A673 (cell line): ENCODE results near the gene AXL. TPM values are rescaled to one million over a fixed set of nuclear protein-coding genes. Genes with fewer than 3 reads are reported as not detected.
"Not testable (repeated sequence)": the region's sequence is repeated elsewhere in the genome, so short reads cannot be mapped to it uniquely, and the experiment has no call there.

Experiments
- BruUV-seq: library from RNA; stranded (reverse); fragments of 400-500 nt; replicated peaks from 2 replicates; lab custom pipeline; 2021; lab: Mats Ljungman, UMichigan
- CTCF ChIA-PET: fragments of 300-600 bp; sonication (Branson Sonifier 250); formaldehyde crosslinking; loops from one replicate; lab custom pipeline; 2022; ENCODE audit warnings: antibody characterized with exemption; lab: Charles Lee
- POLR2A ChIA-PET: fragments of 300-600 bp; sonication (Branson Sonifier 250); formaldehyde crosslinking; loops from one replicate; lab custom pipeline; 2022; ENCODE audit warnings: antibody characterized with exemption; ENCODE audit not compliant: low non-redundant PET; lab: Charles Lee
- DNase-seq: peaks from one replicate; pipeline ENCODE4 v3.0.0-alpha.2; 2015; ENCODE audit warnings: low spot score
- H3K27ac ChIP-seq: fragments of 200-600 bp; sonication (generic); 2 replicates; pipeline ENCODE4 v1.5.1; 2016; ENCODE audit warnings: mixed run types, low read depth, mild to moderate bottlenecking, mixed read lengths, antibody characterized with exemption, low read length; ENCODE audit not compliant: poor library complexity, severe bottlenecking
- H3K27me3 ChIP-seq: fragments of 200-600 bp; sonication (generic); replicated peaks from 2 replicates; pipeline ENCODE4 v1.6.1; 2017; ENCODE audit warnings: mixed run types, low read depth, mild to moderate bottlenecking, mixed read lengths, antibody characterized with exemption, low read length; ENCODE audit not compliant: insufficient read depth, poor library complexity
- H3K36me3 ChIP-seq: fragments of 200-600 bp; sonication (generic); 2 replicates; pipeline ENCODE4 v1.6.1; 2016; ENCODE audit warnings: mixed run types, mild to moderate bottlenecking, mixed read lengths, antibody characterized with exemption, low read length; ENCODE audit not compliant: insufficient read depth, poor library complexity, severe bottlenecking
- H3K4me1 ChIP-seq: fragments of 200-600 bp; sonication (generic); 2 replicates; pipeline ENCODE4 v1.6.1; 2017; ENCODE audit warnings: mixed run types, mild to moderate bottlenecking, mixed read lengths, antibody characterized with exemption, low read length; ENCODE audit not compliant: insufficient read depth, poor library complexity, severe bottlenecking
- H3K4me3 ChIP-seq: fragments of 200-600 bp; sonication (generic); 2 replicates; pipeline ENCODE4 v1.5.1; 2016; ENCODE audit warnings: low read depth, mixed run types, mild to moderate bottlenecking, mixed read lengths, low read length; ENCODE audit not compliant: poor library complexity, severe bottlenecking
- H3K9me3 ChIP-seq: fragments of 200-600 bp; sonication (generic); 2 replicates; pipeline ENCODE4 v1.6.1; 2016; ENCODE audit warnings: mixed run types, low read depth, mild to moderate bottlenecking, mixed read lengths, antibody characterized with exemption, low read length; ENCODE audit not compliant: poor library complexity, severe bottlenecking
- EZH2 ChIP-seq: fragments of 200-600 bp; sonication (generic); IDR thresholded peaks from 2 replicates; pipeline ENCODE4 v1.6.1; 2017; ENCODE audit warnings: borderline replicate concordance, low read depth, mild to moderate bottlenecking, mixed read lengths, antibody characterized with exemption, low read length; ENCODE audit not compliant: poor library complexity, severe bottlenecking
- intact Hi-C: fragments of 100-400 bp; cut with micrococcal nuclease; formaldehyde crosslinking; loops from one replicate; pipeline ENCODE4 v1.10.0; 2022; ENCODE audit not compliant: unreplicated experiment
- total RNA-seq: library from RNA; stranded (reverse); gene quantifications from 2 replicates; pipeline ENCODE4 v1.2.3, GENCODE V29; 2021
- TF ChIP-seq, protein P1 (sequence below): fragments of 300-800, 200-600 bp; sonication (generic); conservative IDR thresholded peaks from 2 replicates; pipeline ENCODE4 v1.5.1; 2017; ENCODE audit warnings: low read depth, mild to moderate bottlenecking, antibody characterized with exemption, low read length, moderate library complexity, mixed read lengths

AXL gene
- total RNA-seq, 1 experiment from 2014 or later = 1.0 TPM

DNA sequence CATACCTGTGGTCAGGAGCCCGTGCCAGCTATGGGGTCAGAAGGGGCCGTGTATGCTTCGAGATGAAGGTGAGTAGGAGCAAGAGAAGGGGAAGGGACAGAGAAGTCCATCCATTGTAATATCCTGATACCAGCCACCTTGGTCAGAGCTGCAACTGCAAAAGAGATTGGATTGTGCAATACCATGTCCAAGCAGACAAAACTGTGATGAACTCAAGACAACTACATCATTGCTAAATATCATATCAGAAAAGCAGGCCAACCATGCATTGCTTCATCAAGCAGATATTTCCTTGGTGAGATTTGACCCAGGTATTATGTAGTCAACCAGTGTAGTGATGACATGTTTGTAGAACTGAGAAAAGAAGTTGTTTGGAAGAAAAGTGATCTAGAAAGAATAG is 57.2 kb downstream of the AXL start:
- DNase-seq = no peak
- no peaks in the 10 kb centered on the region for H3K9me3 ChIP-seq
- no peak overlapping the region for H3K4me3 ChIP-seq
- peaks cover 100% of the 10 kb centered on the region for H3K36me3 ChIP-seq
- TF ChIP-seq, protein P1, sequence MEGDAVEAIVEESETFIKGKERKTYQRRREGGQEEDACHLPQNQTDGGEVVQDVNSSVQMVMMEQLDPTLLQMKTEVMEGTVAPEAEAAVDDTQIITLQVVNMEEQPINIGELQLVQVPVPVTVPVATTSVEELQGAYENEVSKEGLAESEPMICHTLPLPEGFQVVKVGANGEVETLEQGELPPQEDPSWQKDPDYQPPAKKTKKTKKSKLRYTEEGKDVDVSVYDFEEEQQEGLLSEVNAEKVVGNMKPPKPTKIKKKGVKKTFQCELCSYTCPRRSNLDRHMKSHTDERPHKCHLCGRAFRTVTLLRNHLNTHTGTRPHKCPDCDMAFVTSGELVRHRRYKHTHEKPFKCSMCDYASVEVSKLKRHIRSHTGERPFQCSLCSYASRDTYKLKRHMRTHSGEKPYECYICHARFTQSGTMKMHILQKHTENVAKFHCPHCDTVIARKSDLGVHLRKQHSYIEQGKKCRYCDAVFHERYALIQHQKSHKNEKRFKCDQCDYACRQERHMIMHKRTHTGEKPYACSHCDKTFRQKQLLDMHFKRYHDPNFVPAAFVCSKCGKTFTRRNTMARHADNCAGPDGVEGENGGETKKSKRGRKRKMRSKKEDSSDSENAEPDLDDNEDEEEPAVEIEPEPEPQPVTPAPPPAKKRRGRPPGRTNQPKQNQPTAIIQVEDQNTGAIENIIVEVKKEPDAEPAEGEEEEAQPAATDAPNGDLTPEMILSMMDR = no peak
- no peak for TF ChIP-seq EZH2
- intact Hi-C loops = no loop called here
- BruUV-seq = no TSS peak
- H3K4me1 ChIP-seq = no peaks in the 10 kb centered on the region
- no peak overlapping the region for H3K27ac ChIP-seq
- POLR2A ChIA-PET = no interaction called here
- CTCF ChIA-PET = no interaction called here
- no peaks in the 10 kb centered on the region for H3K27me3 ChIP-seq

DNA sequence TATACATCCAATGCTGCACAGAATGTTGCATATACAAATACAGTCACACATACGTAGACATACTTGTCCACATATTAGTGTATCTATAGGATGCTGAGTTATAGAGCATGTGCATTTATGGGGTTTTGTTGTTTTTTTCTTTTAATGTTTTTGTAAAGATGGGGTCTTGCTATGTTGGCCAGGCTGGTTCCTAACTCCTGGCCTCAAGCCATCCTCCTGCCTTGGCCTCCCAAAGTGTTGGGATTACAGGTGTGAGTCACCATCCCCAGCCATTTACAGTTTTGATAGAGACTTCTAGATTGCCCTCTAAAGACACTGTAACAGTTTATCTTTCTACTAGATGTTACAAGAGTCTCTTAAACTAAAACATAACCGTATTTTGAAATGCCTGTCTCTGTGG is 59.5 kb downstream of the AXL start:
- POLR2A ChIA-PET = no interaction called here
- no peak overlapping the region for H3K4me3 ChIP-seq
- no peak for DNase-seq
- intact Hi-C loops = no loop called here
- H3K36me3 ChIP-seq = peaks cover 99% of the 10 kb centered on the region
- no peaks in the 10 kb centered on the region for H3K27me3 ChIP-seq
- CTCF ChIA-PET = no interaction called here
- no peak overlapping the region for H3K27ac ChIP-seq
- TF ChIP-seq, protein P1 = no peak
- no peak for TF ChIP-seq EZH2
- no peaks in the 10 kb centered on the region for H3K9me3 ChIP-seq
- H3K4me1 ChIP-seq = no peaks in the 10 kb centered on the region
- no TSS peak for BruUV-seq

DNA sequence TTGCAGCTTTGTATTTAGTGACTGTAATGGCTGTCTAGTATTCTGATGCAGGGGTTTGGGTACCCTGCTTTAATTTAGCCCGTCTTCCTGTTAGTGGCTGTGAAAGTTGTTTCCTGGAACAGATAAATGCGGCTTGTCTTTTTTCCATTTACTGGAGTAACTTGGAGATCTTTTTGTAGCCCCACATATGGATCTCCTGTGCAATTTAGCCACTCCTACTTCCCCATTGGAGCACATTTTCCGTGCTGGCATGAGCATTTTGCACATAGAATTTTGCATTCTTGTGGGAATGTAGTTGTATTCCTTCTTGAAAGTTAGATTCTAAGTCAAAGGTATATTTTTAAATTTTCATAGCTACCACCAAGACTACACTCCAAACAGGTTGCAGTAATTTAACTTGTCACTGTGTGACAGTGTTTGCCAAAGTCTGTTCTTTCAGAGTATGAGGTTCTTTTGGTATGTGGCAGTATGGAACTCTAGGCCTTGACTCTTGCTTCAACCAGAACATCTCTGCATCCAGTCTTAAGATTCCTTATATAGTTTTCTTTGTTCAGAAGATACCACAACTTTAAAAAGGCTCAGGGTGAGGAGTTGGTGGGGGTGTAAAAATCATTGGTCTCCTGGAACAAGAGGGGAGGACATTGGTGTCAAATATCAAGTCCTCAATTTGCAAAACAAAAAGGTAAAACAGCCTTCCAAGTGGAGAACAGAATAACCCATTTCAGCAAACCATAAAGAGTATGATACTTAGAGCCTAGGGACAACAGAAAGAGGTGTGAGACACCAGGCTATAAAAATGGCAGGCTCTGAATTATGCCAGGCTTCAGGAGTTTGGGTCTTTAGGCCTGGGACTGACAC is 69.9 kb downstream of the AXL start:
- H3K27me3 ChIP-seq = no peaks in the 10 kb centered on the region
- no peak for TF ChIP-seq EZH2
- TF ChIP-seq, protein P1 = no peak
- ChIA-PET POLR2A (no interaction called here), CTCF (no interaction called here)
- BruUV-seq = no TSS peak
- no peak overlapping the region for H3K27ac ChIP-seq
- DNase-seq = no peak
- intact Hi-C loops = no loop called here
- no peaks in the 10 kb centered on the region for H3K9me3 ChIP-seq
- H3K4me3 ChIP-seq = no peak overlapping the region
- H3K36me3 ChIP-seq = peaks cover 94% of the 10 kb centered on the region
- H3K4me1 ChIP-seq = no peaks in the 10 kb centered on the region

DNA sequence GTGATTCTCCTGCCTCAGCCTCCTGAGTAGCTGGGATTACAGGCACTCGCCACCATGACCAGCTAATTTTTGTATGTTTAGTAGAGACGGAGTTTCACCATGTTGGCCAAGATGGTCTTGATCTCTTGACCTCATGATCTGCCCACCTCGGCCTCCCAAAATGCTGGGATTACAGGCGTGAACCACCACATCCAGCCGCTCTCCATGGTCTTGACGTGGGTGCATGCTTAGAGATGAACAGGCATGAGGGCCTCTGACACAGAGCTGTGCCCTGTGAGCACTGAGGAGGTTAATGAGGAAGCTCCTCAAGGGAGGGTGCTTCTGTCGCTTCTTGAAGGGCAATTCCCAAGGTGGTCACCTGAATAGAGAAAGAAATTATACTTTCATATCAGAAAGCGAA is 70.8 kb downstream of the AXL start:
- BruUV-seq, H3K4me1 ChIP-seq, H3K9me3 ChIP-seq, H3K27ac ChIP-seq, H3K27me3 ChIP-seq, H3K4me3 ChIP-seq, DNase-seq, CTCF ChIA-PET, intact Hi-C loops: not testable (repeated sequence)
- POLR2A ChIA-PET = interaction anchor here (0.6 kb wide), 1 partner anchor 535 kb away, joined by 9 read pairs; no protein-coding TSS in a partner anchor
- H3K36me3 ChIP-seq = peaks cover 94% of the 10 kb centered on the region
